Activated CD4-positive, CD25-positive, alpha-beta regulatory T cell treated with anti-CD3 and anti-CD28 coated beads, Interleukin-2, amount 50 U/mL, for 16 hours (primary cell): ENCODE measurements around the gene GTPBP6.
"Not testable (repeated sequence)": the region's sequence is repeated elsewhere in the genome, so short reads cannot be mapped to it uniquely, and the experiment has no call there.

Experiments
- DNase-seq: peaks from one replicate; pipeline ENCODE4 v3.0.0-alpha.2; 2020; ENCODE audit warnings: low read depth, low spot score

Gene GTPBP6

DNA sequence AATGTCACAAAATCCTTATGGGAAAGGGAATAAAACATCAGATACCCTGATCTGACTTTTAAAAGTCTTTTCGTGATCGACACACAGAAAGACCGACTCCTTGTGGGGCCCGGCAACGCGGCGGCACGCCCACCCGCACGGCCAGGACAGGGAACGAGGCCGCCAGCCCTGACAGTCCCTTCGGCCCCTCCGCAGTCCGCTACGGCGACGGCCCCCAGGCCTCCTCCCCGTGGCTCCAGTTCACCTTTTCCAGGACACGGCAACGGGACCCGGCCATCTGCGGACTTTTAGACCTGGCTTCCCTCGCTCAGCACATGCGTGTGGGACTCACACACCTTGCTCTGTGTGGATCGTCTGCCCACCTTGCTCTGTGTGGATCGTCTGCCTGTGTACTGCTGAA lies 33.6 kb upstream of the GTPBP6 start:
- no peak for DNase-seq

DNA sequence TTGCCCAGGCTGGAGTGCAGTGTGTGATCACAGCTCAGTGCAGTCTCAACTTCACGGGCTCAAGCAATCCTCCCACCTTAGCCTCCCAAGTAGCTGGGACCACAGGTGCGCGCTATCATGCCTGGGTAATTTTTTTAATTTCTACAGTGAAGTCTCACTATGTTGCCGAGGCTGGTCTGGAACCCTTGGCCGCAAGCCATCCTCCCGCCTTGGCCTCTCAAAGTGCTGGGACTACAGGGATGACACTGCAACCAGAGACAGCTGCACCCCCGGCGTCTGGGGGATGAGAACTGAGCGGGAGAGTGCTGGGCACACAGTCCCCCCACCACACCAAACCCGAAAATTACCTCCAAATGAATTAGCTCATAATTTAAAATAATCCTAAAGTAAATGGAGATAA lies 33.1 kb upstream of the GTPBP6 start:
- no peak for DNase-seq

DNA sequence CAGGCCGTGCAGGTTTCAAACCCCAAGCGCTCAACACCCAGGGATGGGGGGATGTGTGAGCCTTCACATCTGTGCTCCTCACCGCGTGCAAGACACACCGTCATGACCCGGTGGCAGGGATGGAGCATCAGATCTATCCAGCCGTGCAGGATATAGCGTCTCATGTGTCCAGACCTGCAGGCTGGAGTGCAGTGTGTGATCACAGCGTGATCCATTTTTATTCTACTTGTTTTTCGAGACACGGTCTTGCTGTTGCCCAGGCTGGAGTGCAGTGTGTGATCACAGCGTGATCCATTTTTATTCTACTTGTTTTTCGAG lies 32.7 kb upstream of the GTPBP6 start:
- DNase-seq: not testable (repeated sequence)

DNA sequence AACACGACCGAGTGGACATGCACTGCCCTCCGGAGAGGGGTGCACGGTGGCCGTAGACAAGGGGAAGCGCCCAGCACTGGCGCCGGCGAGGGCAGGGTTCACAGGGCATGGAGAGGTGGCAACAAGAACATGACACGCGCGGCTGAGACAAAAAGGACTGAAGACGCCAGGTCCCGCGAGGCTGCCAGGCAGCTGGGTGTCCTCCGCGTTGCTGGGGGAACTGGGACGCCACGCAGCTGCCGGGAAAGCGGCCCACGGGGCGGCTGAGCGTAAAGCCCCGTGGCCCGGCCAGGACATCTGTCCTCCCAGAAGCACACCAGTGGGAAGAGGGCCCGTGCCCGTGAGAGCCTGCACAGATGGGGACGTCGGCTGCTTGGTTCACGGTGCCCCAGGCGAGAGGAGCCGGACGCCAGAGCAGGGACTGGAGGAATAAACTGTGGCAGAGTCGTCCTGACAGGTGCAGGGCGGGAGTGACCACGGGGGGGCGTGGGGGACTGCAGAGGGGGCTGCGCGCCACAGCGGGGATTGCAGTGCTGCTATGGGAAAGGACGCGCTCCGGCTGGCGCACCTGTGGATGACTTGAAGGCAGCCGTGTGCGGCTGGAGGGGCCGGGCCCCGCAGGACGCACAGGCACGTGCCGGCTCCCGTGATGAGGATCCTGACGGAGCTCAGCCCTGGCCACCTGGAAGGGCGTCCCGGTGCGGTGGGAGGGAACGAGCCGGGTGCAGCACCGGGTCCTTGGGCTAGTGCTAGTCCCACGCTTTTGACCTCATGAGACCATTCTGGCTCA lies 32.1 kb upstream of the GTPBP6 start:
- no peak for DNase-seq

DNA sequence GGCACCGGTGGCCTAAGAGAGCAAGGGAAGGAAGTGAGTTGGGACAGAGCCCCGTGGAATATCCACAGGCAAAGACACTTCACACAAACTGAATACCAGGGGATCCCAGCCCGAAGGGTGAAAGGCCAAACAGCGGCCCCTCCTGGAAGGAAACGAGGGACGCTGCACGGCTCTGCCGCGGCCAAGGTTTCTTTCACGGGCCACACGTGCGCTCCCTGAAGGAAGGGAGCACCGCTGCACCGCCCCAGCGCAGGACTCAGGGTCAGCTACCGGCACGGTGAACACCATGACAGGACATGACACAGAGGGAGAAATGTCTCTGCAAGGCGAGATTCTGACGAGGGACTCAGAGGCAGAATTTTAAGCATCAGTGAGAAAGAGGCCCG lies 31.5 kb upstream of the GTPBP6 start:
- DNase-seq: no peak

DNA sequence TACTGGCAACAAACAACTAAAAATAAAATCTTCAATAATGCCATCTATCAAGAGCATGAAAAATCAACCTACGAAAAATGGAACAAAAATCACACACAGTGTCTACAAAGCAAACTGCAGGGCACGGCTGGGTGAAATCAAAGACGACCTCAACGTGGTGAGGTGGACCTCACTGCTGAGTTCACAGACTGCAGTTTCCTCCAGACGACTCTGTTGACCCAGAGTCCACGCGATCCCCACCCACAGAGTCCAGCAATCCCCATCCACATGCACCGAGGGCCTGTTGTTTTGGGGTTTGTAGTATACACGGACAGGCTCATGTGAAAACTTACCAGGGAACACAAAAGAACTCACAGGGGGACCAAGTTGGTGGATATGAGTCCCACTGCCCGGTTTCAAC lies 31.1 kb upstream of the GTPBP6 start:
- no peak for DNase-seq

DNA sequence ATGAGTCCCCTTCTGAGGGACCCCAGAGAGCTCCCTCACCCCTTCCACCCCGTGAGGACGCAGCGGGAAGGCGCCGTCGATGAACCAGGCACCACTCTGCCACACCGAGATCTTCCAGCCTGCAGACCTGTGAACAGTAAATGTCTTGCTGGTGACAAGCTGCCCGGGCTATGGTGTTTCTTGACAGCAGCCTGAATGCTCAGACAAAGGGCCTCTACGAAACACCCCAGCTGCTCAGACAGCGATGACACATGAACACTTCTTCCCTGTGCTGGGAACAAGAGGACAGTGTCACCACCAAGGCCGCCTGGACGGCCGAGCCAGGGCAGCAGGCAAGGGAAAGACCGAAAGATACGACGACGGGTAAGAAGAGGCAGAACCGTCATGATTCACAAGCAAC lies 30.6 kb upstream of the GTPBP6 start:
- no peak for DNase-seq

DNA sequence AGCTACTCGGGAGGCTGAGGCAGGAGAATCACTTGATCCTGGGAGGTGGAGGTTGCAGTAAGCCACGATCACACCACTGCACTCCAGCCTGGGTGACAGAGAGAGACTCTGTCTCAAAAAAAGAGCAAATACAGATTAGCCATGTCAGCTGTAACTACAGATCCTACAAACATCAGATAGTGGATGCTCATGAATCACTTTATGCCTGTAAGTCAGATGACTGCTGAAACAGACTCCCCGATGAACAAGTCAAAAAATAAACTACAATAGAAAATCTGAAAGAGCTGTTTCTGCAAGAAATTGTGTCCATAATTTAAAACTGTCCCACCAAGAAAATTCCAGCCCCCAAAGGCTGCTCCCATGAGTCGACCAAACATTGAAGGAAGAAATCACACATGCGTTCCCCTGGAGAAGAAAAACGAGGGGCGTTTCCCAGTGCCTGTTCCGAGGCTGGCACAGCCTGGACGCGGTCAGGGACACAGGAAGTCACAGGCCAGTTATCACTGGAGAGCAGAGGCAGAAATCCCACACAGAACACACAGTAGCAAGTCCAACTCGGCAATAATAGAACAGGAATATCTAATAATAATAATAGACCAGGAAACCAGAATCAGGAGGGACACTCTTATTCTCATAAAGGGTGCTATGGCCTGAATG lies 30.0 kb upstream of the GTPBP6 start:
- DNase-seq: no peak

DNA sequence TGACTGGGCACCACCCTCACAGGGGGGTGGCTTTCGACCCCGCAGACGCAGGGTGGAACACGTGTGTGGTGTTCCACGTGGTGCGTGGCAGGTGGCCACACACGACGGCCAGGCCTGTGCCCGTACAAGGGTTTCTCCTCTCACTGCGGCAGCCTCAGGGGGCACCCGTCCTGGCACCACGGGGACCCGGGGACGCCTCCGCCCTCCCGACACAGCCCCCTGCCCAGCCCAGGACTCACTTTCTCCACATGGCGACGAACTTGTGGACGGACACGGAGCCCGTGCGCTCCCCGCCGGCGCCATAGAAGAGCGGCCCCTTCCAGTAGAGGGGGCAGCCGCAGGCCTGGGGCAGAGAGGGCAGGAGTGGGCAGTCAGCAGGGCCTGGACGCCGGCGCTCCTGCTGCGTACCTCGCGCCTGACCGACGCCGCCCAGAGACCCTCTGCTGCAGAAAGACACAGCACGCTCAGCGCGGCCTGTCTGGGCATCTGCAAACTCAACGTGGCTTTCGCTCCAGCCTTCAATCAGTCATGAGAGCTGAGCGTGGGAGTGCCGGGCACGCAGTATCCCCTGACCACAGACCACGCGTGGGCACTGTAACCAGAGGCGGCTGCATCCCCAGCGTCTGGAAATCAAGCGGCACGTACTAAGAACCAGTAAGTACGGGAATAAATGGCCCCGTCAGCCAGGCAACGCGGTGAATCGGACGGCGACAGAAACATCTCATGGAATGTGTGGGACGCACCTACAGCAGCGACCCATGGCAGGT lies 28.9 kb upstream of the GTPBP6 start:
- no peak for DNase-seq

DNA sequence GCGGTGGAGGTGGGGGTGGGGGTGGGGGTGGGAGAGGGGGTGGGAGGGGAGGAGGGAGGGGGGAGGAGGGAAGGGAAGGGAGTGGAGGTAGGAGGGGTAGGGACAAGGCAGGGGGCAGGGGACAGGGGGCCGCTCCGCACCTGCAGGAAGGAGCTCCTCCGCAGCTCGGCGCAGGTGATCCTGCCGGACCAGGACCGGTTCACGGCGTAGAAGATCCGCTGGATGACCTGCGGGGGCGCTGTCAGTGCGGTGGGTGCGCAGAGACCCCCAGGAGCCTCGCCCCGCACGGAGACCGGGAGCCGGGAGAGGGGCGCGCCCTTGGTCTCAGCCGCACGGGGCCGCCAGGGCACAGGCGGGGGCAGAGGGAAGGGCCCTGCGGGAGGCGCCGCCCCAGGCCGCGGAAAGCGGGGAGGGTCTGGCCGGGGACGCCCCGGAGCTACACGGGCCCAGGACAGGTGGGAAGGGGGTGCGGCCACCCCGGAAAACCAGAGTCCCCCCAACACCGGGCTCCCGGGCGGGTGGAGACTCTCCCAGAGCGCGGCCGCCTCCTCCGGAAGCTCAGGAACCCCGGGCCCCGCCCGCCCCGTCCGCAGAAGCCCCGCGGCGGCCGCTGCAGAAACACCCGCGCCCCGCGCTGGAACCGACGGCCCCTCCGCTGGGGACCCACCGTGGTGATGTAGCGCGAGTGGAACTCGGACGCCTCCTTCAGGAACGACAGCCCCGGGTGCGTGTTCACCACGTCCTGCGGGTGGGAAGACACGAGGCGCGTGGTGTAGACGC lies 27.6 kb upstream of the GTPBP6 start:
- DNase-seq: no peak

DNA sequence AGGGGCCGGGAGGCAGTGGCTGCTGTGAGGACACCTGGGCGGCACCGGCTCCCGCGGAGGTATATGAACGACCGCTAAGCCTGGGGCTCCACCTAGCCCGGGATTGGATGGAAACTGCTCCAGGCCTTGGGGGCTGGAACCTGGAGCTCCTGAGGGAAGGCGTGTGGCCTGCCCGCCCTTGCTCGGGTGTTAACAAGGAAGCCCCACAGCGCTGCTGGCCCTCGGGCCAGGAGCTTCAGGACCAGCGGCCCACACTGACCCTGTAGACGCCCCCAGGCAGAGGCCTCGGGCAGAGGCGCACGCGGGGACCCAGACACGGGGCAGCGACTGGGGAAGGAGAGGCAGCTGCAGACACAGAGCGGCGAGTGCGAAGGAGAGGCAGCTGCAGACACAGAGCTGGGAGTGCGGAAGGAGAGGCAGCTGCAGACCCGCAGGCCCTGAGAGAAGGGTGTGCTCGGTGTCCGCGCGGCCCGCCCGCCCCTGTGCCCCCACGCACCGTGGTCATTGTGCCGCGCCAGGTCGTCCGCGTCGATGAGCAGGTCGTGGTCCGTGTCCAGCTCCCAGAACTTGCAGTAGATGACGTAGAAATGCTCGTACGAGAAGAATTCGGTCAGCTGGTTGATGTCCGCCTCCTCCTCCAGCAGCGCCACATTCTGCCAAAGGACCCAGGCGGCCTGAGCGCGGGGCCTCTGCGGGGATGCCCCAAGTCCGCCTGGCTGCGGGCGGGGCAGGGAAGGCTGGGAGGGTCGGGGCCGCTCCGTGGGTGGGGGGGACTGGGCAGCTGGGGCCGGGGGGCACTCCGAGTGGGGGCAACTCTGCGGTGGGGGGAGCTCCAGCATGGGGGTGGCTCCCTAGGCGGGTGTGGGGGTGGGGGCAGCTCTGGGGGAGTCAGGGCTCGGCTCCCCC lies 26.7 kb upstream of the GTPBP6 start:
- DNase-seq: no peak

DNA sequence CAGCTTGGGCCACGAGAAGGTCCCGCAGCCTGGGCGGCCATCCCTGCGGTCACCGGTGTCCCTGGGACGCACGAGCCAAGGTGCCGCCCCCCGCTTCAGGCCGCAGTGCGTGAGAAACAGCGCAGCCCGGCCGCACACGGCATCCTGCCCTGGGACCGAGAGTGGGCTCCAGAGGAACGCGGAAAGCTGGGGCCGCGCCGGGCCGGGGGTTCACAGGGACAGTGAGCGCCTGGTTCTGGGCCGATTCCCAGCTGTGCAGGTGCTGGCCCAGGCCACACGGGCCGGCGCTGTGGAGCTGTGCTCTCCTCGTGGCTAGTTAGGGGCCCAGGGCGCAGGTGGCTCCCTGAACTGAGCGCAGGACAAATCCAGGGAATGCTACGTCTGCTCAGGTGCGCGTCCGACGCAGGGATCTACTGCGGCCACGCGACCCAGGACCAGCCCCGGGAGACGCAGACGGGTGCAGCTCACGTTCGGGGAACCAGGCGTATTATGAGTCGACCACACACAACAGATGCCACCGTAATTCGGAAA lies 25.8 kb upstream of the GTPBP6 start:
- no peak for DNase-seq

DNA sequence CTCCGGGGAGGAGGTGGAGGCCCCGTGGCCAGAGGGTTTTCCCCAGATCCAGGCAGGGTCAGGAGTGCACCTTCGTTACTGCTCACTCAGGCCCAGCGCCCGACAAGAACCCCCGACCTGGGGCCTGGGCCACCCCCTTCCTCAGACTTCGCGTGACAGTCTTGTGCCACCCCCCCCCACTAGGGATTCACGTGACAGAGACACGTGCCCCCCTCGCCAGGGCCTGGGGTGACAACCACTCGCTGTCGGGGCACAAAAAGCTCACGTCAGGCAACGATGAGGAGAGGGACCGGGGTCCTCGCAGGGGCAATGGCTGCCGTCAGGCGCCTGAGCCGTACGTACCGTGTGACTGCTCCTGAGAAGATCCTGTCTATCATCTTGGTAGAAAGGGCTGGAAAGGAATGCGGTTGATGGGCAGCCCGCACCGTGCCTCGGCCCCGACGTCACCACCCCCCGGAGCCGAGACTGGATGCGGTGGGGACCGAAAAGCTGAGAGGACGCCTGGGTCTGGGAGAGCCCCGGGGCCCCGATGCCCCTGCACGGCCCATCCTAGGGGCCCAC lies 23.0 kb upstream of the GTPBP6 start:
- DNase-seq: no peak

DNA sequence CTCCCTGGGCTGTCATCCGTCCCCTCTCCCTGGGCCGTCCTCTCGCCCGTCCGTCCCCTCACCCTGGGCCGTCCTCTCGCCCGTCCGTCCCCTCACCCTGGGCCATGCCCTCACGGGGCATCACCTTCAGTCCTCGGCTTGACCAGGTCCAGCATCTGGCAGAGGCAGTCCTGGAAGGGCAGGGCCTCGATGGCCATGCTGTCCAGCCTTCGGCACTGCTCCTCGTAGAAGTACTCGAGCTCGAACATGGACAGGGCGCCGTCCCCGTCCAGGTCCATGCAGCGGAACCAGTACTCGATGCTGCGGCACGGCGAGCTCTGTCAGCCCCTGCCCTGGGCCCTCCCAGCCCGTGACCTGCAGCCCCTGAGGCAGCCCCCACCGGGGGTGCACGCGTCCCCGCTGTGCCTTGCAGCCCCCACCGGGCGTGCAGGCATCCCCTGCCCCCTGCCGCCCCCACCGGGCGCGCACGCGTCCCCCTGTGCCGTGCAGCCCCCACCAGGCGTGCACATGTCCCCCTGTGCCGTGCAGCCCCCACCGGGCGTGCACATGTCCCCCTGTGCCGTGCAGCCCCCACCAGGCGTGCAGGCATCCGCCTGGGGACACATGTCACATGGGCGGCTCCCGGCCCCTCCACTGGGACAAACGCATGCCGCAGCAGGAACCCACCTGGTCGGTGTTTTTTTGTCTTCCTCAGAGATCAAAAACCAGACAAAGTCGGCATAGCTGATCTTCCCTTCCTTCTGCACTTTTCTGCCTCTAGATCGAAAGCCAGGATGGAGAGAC lies 22.2 kb upstream of the GTPBP6 start:
- DNase-seq: no peak

DNA sequence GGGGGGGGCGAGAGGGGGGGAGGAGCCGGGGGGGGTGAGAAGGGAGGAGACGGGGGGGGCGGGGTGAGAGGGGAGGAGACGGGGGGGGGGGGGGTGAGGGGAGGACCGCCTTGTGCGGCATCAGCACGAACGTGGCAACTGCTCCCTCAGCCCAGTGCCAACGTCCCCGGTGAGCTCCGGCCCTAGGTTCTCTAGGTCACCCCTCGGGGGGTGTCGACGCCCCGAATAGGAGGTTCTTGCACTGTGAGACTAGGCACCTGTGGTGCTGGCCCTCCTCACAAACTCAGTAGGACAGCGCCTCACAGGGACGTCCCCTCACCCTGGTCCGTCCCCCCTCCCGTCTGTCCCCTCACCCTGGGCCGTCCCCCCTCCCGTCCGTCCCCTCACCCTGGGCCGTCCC lies 21.5 kb upstream of the GTPBP6 start:
- DNase-seq: no peak

DNA sequence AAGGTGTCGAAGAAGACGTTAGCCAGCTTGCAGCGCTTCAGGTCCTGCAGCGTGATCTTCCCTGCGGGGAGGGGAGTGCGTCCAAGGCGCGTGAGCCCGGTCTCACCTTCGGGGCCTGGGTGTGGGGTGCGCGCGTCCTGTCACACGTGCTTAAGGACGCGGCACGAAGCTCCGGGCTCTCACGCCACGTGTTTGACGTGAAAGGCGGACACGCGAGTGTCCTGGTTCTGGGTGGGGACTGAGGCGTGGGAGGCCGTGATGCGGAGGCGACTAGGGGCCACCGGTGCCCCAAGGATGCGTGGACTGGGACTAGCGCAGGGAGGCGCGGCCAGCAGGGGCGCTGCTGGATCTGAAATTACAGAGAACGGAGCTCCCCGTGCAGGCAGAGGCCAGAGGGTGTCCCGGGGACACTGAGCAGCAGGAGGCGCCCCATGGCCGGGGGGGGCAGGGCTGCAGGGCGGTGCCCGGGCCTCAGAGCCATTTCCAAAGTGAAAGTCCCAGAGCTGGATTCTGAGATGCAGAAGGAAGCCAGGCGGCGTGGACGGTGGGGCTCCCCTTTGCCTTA lies 20.3 kb upstream of the GTPBP6 start:
- DNase-seq: no peak

DNA sequence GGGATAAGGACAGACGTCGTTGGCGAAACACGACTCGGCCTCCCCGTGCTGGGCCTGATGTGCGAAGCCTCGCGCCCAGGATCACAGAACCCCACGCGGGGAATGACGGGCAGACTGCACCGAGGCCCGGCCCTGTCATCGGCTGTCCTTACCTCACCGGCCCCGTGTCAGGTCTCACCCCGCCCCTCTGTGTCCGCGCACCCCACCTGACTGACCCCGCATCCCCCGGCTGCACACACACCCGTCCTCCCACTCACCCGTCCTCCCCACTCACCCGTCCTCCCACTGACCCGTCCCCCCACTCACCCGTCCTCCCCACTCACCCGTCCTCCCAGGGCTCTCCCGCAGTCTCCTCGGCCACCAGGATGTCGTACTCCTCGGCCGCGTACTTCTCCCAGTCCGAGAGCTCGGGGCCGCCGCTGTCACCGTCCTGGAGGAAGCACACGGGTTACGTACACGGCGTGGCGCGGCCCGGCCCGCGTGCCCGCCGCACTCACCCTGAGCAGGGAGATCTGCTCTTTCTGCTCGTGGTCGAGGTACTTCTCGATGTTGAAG lies 19.8 kb upstream of the GTPBP6 start:
- DNase-seq: no peak

DNA sequence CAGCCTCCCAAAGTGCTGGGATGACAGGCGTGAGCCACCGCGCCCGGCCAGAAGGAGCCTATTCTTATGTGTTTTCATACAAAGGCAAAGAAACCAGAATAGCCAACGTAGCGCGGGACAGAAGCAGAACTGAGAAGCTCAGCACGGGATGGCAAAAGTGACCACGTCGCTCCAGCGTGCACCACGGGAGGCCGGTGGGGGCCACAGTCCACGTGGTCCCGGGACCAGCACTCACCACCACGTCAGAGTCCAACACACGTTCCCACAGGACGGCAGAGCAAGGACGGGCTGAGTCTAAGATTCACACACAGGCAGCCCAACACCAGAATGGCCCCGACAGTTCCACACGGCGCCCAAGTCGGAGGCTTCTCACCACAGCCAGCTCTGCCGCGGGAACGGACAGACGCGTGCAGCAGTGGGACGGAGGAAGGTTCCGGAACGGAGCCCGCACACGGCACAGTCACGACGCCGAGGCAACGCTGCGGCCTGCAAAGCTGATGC lies 18.8 kb upstream of the GTPBP6 start:
- DNase-seq: no peak

DNA sequence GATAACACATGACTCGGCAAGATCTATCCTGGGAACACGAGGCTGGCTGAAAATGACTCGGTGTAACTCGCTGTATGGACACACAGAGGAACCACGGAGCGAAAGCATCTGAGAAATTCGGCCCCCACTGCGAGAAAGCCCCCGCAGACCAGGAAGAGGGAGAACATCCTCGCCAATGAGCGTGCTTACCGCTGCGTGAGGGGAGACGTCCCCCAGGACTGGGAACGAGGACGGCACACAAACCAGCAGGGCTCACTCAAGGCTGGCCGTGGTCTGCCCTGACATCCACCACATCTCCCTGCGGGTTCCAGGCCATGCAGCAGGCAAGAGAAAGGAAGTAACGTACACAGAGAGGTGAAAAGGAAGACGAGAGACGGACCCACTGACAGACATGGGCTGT lies 17.6 kb upstream of the GTPBP6 start:
- DNase-seq: no peak
